K562 (cell line): Measurements from ENCODE around the gene ATXN3. TPM values are rescaled to one million over a fixed set of nuclear protein-coding genes. Genes with fewer than 3 reads are reported as not detected.

ENCODE experiments used
- FOS ChIP-seq: IDR thresholded peaks from 3 replicates; pipeline ENCODE4 v1.6.1; 2011; ENCODE audit not compliant: insufficient read length; ENCODE audit errors: extremely low read depth
- GABPA ChIP-seq: fragments of 200-800 bp; sonication (Bioruptor generic); conservative IDR thresholded peaks from 2 replicates; pipeline ENCODE4 v1.6.1; 2016; ENCODE audit warnings: low read depth, missing genetic modification characterization, missing compliant biosample characterization
- PTBP1 ChIP-seq: fragments of 200-400 bp; formaldehyde crosslinking; IDR thresholded peaks from 2 replicates; pipeline ENCODE4 v1.6.1; 2017; ENCODE audit warnings: low read depth, low read length
- SREBF1 ChIP-seq: fragments of 150-350 bp; IDR thresholded peaks from 2 replicates; pipeline ENCODE4 v1.6.1; 2014; ENCODE audit warnings: antibody characterized with exemption, low read depth, low read length, borderline replicate concordance
- SRSF1 ChIP-seq: fragments of 200-400 bp; formaldehyde crosslinking; IDR thresholded peaks from 2 replicates; pipeline ENCODE4 v1.6.1; 2017; ENCODE audit warnings: mild to moderate bottlenecking, low read depth, low read length, moderate library complexity
- ZNF175 ChIP-seq: fragments of 200-800 bp; sonication (Bioruptor generic); IDR thresholded peaks from 2 replicates; pipeline ENCODE4 v1.6.1; 2016; ENCODE audit warnings: low read depth, mild to moderate bottlenecking, missing genetic modification characterization, missing compliant biosample characterization
- ZNF431 ChIP-seq: sonication (generic); formaldehyde crosslinking; IDR thresholded peaks from 2 replicates; pipeline ENCODE4 v1.8.0; 2022; ENCODE audit warnings: mild to moderate bottlenecking, missing genetic modification reagents
- ZNF584 ChIP-seq: fragments of 200-800 bp; sonication (Bioruptor generic); IDR thresholded peaks from 2 replicates; pipeline ENCODE4 v1.6.1; 2016; ENCODE audit warnings: low read depth, mild to moderate bottlenecking, missing genetic modification characterization, missing compliant biosample characterization
- ZNF589 ChIP-seq: fragments of 200-800 bp; sonication (Bioruptor generic); IDR thresholded peaks from 2 replicates; pipeline ENCODE4 v1.6.1; 2016; ENCODE audit warnings: low read depth, missing genetic modification characterization, missing compliant biosample characterization
- polyA plus RNA-seq, 8 experiments: library from polyadenylated mRNA; depleted of rRNA in 4 of 8; stranded (reverse) in 5 of 8; unstranded in 3 of 8; fragments of >200 nt; fragmentation: Nextera tagmentation in 2 of 8; fragmentation: Illumina TruSeq in 1 of 8; extraction: Ambion mirVana in 2 of 8; extraction: Trizol in 1 of 8; gene quantifications; 2 replicates each; pipeline versions ENCODE4 v1.2.1 to v1.2.3, GENCODE V29; 2011 to 2014; ENCODE audit warnings: inconsistent platforms in 1 of 8, missing spikeins in 1 of 8
- total RNA-seq, 7 experiments: library from RNA; depleted of rRNA in 6 of 7; stranded (reverse); fragments of >200 nt in 6 of 7; fragmentation: Illumina TruSeq in 2 of 7; extraction: Trizol in 2 of 7; gene quantifications; 2 replicates each; pipeline versions ENCODE4 v1.2.1 to v1.2.3, GENCODE V29; 2011 to 2021; ENCODE audit warnings: low replicate concordance in 1 of 7
- TF ChIP-seq, protein P1 (sequence below), 2 experiments: fragments of 450-650 bp; IDR thresholded peaks; 2 replicates each; pipeline ENCODE4 v1.6.1; 2018; ENCODE audit warnings: mild to moderate bottlenecking in 2 of 2, low read depth in 1 of 2; ENCODE audit not compliant: partially characterized antibody in 2 of 2
- TF ChIP-seq, protein P2 (sequence below): fragments of 200-800 bp; sonication (Bioruptor generic); IDR thresholded peaks from 2 replicates; pipeline ENCODE4 v1.6.1; 2016; ENCODE audit warnings: missing genetic modification characterization, missing compliant biosample characterization
- TF ChIP-seq, protein P3 (sequence below), 2 experiments: fragments of 450-650 bp in 1 of 2; sonication (generic) in 1 of 2; formaldehyde crosslinking; conservative IDR thresholded peaks; 2 replicates each; pipeline versions ENCODE4 v1.4.0 to v1.8.1; 2020 to 2022; ENCODE audit warnings: mild to moderate bottlenecking in 1 of 2, missing genetic modification reagents in 1 of 2
- TF ChIP-seq, protein P4 (sequence below): fragments of 150-350 bp; conservative IDR thresholded peaks from 2 replicates; pipeline ENCODE4 v1.6.1; 2014; ENCODE audit warnings: low read length

ATXN3 gene
- total and polyA plus RNA-seq, 9 of the 15 experiments (the other 6 are each of a cell fraction or from before 2014, with no cell fraction given): 11.3 to 25.0 (median 14.6) TPM

DNA sequence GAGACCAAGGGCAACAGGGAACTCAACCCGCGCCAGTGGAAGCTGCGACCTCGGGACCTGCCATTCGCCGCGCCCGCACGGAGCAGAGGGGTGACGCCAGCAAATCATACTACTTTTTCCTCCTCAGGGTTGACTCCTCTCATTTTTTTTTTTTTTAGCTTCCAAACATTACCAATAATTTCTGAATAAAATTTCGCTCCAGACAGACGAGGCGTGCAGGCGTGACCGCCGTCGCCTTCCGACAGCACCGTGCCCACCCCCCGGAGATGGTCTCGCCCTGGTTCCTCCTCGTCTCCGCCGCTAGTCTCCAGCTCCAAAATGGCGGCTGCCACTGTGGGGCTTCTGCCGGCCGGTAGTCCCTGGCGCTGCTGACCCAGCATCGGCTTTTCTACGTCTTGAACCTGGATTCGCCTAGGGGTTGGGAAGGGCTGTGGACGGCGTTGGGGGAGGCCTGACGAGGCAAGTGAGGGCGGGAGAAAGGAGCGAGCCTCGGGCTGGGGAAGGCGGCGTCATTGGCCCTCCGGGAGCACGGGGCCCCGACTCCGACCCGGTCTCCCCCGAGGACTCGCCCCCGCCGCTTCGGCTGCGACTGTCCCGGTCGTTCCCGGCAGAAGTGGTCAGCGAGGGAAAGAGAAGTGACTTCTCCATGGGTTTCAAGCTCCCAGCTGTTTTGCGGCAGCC lies 15.4 kb upstream of the ATXN3 start, which contains the start of the genes CPSF2 and NDUFB1 (continued):
- TF ChIP-seq, protein P1, sequence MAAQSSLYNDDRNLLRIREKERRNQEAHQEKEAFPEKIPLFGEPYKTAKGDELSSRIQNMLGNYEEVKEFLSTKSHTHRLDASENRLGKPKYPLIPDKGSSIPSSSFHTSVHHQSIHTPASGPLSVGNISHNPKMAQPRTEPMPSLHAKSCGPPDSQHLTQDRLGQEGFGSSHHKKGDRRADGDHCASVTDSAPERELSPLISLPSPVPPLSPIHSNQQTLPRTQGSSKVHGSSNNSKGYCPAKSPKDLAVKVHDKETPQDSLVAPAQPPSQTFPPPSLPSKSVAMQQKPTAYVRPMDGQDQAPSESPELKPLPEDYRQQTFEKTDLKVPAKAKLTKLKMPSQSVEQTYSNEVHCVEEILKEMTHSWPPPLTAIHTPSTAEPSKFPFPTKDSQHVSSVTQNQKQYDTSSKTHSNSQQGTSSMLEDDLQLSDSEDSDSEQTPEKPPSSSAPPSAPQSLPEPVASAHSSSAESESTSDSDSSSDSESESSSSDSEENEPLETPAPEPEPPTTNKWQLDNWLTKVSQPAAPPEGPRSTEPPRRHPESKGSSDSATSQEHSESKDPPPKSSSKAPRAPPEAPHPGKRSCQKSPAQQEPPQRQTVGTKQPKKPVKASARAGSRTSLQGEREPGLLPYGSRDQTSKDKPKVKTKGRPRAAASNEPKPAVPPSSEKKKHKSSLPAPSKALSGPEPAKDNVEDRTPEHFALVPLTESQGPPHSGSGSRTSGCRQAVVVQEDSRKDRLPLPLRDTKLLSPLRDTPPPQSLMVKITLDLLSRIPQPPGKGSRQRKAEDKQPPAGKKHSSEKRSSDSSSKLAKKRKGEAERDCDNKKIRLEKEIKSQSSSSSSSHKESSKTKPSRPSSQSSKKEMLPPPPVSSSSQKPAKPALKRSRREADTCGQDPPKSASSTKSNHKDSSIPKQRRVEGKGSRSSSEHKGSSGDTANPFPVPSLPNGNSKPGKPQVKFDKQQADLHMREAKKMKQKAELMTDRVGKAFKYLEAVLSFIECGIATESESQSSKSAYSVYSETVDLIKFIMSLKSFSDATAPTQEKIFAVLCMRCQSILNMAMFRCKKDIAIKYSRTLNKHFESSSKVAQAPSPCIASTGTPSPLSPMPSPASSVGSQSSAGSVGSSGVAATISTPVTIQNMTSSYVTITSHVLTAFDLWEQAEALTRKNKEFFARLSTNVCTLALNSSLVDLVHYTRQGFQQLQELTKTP (IDR thresholded peaks at IDR 0.05; ENCODE audit: low read depth in 1 of 2, partially characterized antibody in 2 of 2): peak in 1 of 2 experiments; percentile 14
- TF ChIP-seq ZNF431 (CRISPR knock-in tag): no peak
- TF ChIP-seq, protein P2, sequence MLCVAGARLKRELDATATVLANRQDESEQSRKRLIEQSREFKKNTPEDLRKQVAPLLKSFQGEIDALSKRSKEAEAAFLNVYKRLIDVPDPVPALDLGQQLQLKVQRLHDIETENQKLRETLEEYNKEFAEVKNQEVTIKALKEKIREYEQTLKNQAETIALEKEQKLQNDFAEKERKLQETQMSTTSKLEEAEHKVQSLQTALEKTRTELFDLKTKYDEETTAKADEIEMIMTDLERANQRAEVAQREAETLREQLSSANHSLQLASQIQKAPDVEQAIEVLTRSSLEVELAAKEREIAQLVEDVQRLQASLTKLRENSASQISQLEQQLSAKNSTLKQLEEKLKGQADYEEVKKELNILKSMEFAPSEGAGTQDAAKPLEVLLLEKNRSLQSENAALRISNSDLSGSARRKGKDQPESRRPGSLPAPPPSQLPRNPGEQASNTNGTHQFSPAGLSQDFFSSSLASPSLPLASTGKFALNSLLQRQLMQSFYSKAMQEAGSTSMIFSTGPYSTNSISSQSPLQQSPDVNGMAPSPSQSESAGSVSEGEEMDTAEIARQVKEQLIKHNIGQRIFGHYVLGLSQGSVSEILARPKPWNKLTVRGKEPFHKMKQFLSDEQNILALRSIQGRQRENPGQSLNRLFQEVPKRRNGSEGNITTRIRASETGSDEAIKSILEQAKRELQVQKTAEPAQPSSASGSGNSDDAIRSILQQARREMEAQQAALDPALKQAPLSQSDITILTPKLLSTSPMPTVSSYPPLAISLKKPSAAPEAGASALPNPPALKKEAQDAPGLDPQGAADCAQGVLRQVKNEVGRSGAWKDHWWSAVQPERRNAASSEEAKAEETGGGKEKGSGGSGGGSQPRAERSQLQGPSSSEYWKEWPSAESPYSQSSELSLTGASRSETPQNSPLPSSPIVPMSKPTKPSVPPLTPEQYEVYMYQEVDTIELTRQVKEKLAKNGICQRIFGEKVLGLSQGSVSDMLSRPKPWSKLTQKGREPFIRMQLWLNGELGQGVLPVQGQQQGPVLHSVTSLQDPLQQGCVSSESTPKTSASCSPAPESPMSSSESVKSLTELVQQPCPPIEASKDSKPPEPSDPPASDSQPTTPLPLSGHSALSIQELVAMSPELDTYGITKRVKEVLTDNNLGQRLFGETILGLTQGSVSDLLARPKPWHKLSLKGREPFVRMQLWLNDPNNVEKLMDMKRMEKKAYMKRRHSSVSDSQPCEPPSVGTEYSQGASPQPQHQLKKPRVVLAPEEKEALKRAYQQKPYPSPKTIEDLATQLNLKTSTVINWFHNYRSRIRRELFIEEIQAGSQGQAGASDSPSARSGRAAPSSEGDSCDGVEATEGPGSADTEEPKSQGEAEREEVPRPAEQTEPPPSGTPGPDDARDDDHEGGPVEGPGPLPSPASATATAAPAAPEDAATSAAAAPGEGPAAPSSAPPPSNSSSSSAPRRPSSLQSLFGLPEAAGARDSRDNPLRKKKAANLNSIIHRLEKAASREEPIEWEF (CRISPR knock-in tag): no peak
- peak; percentile 20; the same call in 1 of the 2 replicates for TF ChIP-seq GABPA
- TF ChIP-seq FOS: no peak
- TF ChIP-seq SREBF1: no peak
- TF ChIP-seq ZNF175 (CRISPR knock-in tag): no peak
- TF ChIP-seq, protein P3, sequence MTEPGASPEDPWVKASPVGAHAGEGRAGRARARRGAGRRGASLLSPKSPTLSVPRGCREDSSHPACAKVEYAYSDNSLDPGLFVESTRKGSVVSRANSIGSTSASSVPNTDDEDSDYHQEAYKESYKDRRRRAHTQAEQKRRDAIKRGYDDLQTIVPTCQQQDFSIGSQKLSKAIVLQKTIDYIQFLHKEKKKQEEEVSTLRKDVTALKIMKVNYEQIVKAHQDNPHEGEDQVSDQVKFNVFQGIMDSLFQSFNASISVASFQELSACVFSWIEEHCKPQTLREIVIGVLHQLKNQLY (CRISPR knock-in tag; conservative IDR thresholded peaks at IDR 0.05): no peak
- TF ChIP-seq, protein P4, sequence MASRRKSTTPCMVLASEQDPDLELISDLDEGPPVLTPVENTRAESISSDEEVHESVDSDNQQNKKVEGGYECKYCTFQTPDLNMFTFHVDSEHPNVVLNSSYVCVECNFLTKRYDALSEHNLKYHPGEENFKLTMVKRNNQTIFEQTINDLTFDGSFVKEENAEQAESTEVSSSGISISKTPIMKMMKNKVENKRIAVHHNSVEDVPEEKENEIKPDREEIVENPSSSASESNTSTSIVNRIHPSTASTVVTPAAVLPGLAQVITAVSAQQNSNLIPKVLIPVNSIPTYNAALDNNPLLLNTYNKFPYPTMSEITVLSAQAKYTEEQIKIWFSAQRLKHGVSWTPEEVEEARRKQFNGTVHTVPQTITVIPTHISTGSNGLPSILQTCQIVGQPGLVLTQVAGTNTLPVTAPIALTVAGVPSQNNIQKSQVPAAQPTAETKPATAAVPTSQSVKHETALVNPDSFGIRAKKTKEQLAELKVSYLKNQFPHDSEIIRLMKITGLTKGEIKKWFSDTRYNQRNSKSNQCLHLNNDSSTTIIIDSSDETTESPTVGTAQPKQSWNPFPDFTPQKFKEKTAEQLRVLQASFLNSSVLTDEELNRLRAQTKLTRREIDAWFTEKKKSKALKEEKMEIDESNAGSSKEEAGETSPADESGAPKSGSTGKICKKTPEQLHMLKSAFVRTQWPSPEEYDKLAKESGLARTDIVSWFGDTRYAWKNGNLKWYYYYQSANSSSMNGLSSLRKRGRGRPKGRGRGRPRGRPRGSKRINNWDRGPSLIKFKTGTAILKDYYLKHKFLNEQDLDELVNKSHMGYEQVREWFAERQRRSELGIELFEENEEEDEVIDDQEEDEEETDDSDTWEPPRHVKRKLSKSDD: no peak
- TF ChIP-seq ZNF584 (CRISPR knock-in tag): no peak
- no peak for TF ChIP-seq ZNF589
- no peak for TF ChIP-seq PTBP1
- no peak for TF ChIP-seq SRSF1
